H9 (cell line): ENCODE results near the gene ERAP2. TPM values are rescaled to one million over a fixed set of nuclear protein-coding genes. Genes with fewer than 3 reads are reported as not detected.

Experiments used
- DNase-seq: peaks from one replicate; pipeline ENCODE4 v3.0.0-alpha.2; 2017
- H2AFZ ChIP-seq: one replicate; pipeline ENCODE4 v1.6.1; 2013; ENCODE audit warnings: mild to moderate bottlenecking, low read length, control low read depth, moderate library complexity
- H2AK5ac ChIP-seq: 2 replicates; pipeline ENCODE4 v1.6.1; 2013; ENCODE audit warnings: low read length, control low read depth, mixed read lengths; ENCODE audit not compliant: insufficient read length
- H2BK120ac ChIP-seq: one replicate; pipeline ENCODE4 v1.6.1; 2013; ENCODE audit warnings: low read depth, mild to moderate bottlenecking, low read length, control low read depth, inconsistent platforms; ENCODE audit not compliant: poor library complexity, severe bottlenecking
- H2BK12ac ChIP-seq: 2 replicates; pipeline ENCODE4 v1.6.1; 2013; ENCODE audit warnings: low read length, control low read depth, mixed read lengths, low read depth; ENCODE audit not compliant: insufficient read length
- H2BK15ac ChIP-seq: 2 replicates; pipeline ENCODE4 v1.6.1; 2013; ENCODE audit warnings: low read depth, low read length, control low read depth
- H2BK20ac ChIP-seq: one replicate; pipeline ENCODE4 v1.6.1; 2013; ENCODE audit warnings: low read depth, mild to moderate bottlenecking, low read length, control low read depth, inconsistent platforms; ENCODE audit not compliant: poor library complexity, severe bottlenecking
- H2BK5ac ChIP-seq: 2 replicates; pipeline ENCODE4 v1.6.1; 2013; ENCODE audit warnings: low read length, control low read depth, mixed read lengths; ENCODE audit not compliant: insufficient read length
- H3K14ac ChIP-seq: 2 replicates; pipeline ENCODE4 v1.6.1; 2013; ENCODE audit warnings: low read length, control low read depth; ENCODE audit not compliant: insufficient read depth
- H3K18ac ChIP-seq: 2 replicates; pipeline ENCODE4 v1.6.1; 2013; ENCODE audit warnings: low read depth, mild to moderate bottlenecking, mixed read lengths, low read length, control low read depth; ENCODE audit not compliant: insufficient read length
- H3K23ac ChIP-seq: 2 replicates; pipeline ENCODE4 v1.6.1; 2013; ENCODE audit warnings: low read length, control low read depth, mixed read lengths, low read depth; ENCODE audit not compliant: insufficient read length
- H3K23me2 ChIP-seq: 2 replicates; pipeline ENCODE4 v1.6.1; 2013; ENCODE audit warnings: low read depth, mild to moderate bottlenecking, mixed read lengths, low read length, control low read depth; ENCODE audit not compliant: insufficient read length, poor library complexity, severe bottlenecking
- H3K27ac ChIP-seq: 2 replicates; pipeline ENCODE4 v1.5.1; 2013; ENCODE audit warnings: low read length, control low read depth, mixed read lengths, low read depth; ENCODE audit not compliant: insufficient read length
- H3K27me3 ChIP-seq: 2 replicates; pipeline ENCODE4 v1.6.1; 2013; ENCODE audit warnings: low read length, control low read depth, inconsistent platforms; ENCODE audit not compliant: insufficient read depth
- H3K4ac ChIP-seq: 2 replicates; pipeline ENCODE4 v1.6.1; 2013; ENCODE audit warnings: low read depth, mild to moderate bottlenecking, control low read depth, inconsistent platforms, low read length, moderate library complexity
- H3K4me1 ChIP-seq: 2 replicates; pipeline ENCODE4 v1.6.1; 2013; ENCODE audit warnings: low read length, control low read depth, inconsistent platforms; ENCODE audit not compliant: insufficient read depth
- H3K4me2 ChIP-seq: 2 replicates; pipeline ENCODE4 v1.6.1; 2013; ENCODE audit warnings: low read length, control low read depth, mixed read lengths; ENCODE audit not compliant: insufficient read length, insufficient read depth
- H3K56ac ChIP-seq: 2 replicates; pipeline ENCODE4 v1.6.1; 2013; ENCODE audit warnings: low read depth, mild to moderate bottlenecking, mixed read lengths, low read length, control low read depth; ENCODE audit not compliant: insufficient read length
- H3K79me1 ChIP-seq: 2 replicates; pipeline ENCODE4 v1.6.1; 2013; ENCODE audit warnings: low read depth, mild to moderate bottlenecking, moderate library complexity, low read length, control low read depth, inconsistent platforms; ENCODE audit not compliant: insufficient read depth, poor library complexity, severe bottlenecking
- H3K79me2 ChIP-seq: 2 replicates; pipeline ENCODE4 v1.6.1; 2013; ENCODE audit warnings: low read length, control low read depth, inconsistent platforms; ENCODE audit not compliant: insufficient read depth
- H3K9ac ChIP-seq: 2 replicates; pipeline ENCODE4 v1.6.1; 2013; ENCODE audit warnings: low read length, control low read depth, mixed read lengths; ENCODE audit not compliant: insufficient read length; ENCODE audit errors: extremely low read depth
- H3K9me3 ChIP-seq: one replicate; pipeline ENCODE4 v1.6.1; 2013; ENCODE audit warnings: low read depth, low read length, inconsistent platforms; ENCODE audit not compliant: control insufficient read depth
- H3T11ph ChIP-seq: one replicate; pipeline ENCODE4 v1.6.1; 2013; ENCODE audit warnings: mild to moderate bottlenecking, low read length, control low read depth, inconsistent platforms
- H4K20me1 ChIP-seq: one replicate; pipeline ENCODE4 v1.6.1; 2013; ENCODE audit not compliant: control insufficient read depth, insufficient read length, insufficient read depth
- H4K5ac ChIP-seq: 2 replicates; pipeline ENCODE4 v1.6.1; 2013; ENCODE audit warnings: low read depth, mild to moderate bottlenecking, mixed read lengths, low read length, control low read depth; ENCODE audit not compliant: insufficient read length
- H4K8ac ChIP-seq: replicated peaks from 2 replicates; pipeline ENCODE4 v1.6.1; 2013; ENCODE audit warnings: low read length, control low read depth, mixed read lengths, low read depth; ENCODE audit not compliant: insufficient read length
- H4K91ac ChIP-seq: 2 replicates; pipeline ENCODE4 v1.6.1; 2013; ENCODE audit warnings: low read depth, mild to moderate bottlenecking, moderate library complexity, mixed read lengths, low read length, control low read depth; ENCODE audit not compliant: insufficient read length
- H3K27ac Mint-ChIP-seq, 3 experiments: 2 replicates in 2 of 3; 3 replicates in 1 of 3; pipeline ENCODE4 v1.8.0; 2020 to 2021; ENCODE audit warnings: mixed read lengths in 3 of 3, mild to moderate bottlenecking in 1 of 3, moderate library complexity in 1 of 3
- H3K27me3 Mint-ChIP-seq: 2 replicates; pipeline ENCODE4 v1.8.0; 2021; ENCODE audit warnings: low read depth, mild to moderate bottlenecking, moderate library complexity, mixed read lengths
- H3K36me3 Mint-ChIP-seq, 3 experiments: 2 replicates in 2 of 3; 3 replicates in 1 of 3; pipeline ENCODE4 v1.8.0; 2020 to 2021; ENCODE audit warnings: low read depth in 3 of 3, mixed read lengths in 3 of 3; ENCODE audit not compliant: insufficient read depth in 1 of 3
- H3K4me1 Mint-ChIP-seq, 2 experiments: 2 replicates each; pipeline ENCODE4 v1.8.0; 2020; ENCODE audit warnings: mixed read lengths in 2 of 2
- H3K4me3 Mint-ChIP-seq, 2 experiments: 2 replicates in 1 of 2; 3 replicates in 1 of 2; pipeline ENCODE4 v1.8.0; 2020 to 2021; ENCODE audit warnings: mild to moderate bottlenecking in 2 of 2, mixed read lengths in 2 of 2, moderate library complexity in 1 of 2
- H3K9me3 Mint-ChIP-seq, 2 experiments: 2 replicates in 1 of 2; 3 replicates in 1 of 2; pipeline ENCODE4 v1.8.0; 2020; ENCODE audit warnings: mild to moderate bottlenecking in 2 of 2, mixed read lengths in 2 of 2, moderate library complexity in 1 of 2
- CTCF ChIP-seq: fragments of 200-600 bp; sonication (generic); conservative IDR thresholded peaks from 3 replicates; pipeline ENCODE4 v1.8.0; 2021; ENCODE audit warnings: antibody characterized with exemption, mild to moderate bottlenecking
- WGBS: extraction: QIAGEN DNeasy Blood & Tissue Kit; methylation state at CpG from one replicate; pipeline ENCODE4 v1.1.7; 2013; ENCODE audit warnings: missing lambda C conversion rate, low lambda C conversion rate, mixed read lengths; ENCODE audit not compliant: insufficient read length; ENCODE audit errors: extremely low coverage; 5-methylcytosine and 5-hydroxymethylcytosine counted together
- total RNA-seq: library from RNA; stranded (reverse); gene quantifications from 2 replicates; pipeline ENCODE4 v1.2.1, GENCODE V29; 2021

Gene ERAP2
- total RNA-seq, 1 experiment from 2014 or later: 0.09 TPM

- H3K18ac ChIP-seq: no peak overlapping the region
- H4K8ac ChIP-seq: no peak overlapping the region
- H3K4ac ChIP-seq: no peak overlapping the region
- Mint-ChIP-seq H3K4me3 (no peak overlapping the region), H3K27me3 (no peaks in the 10 kb centered on the region), H3K9me3 (no peaks in the 10 kb centered on the region), H3K27ac (no peak overlapping the region), H3K4me1 (no peaks in the 10 kb centered on the region), H3K36me3 (no peaks in the 10 kb centered on the region)
- H3K23ac ChIP-seq: no peak overlapping the region
- H3K4me1 ChIP-seq: no peaks in the 10 kb centered on the region
- H3K56ac ChIP-seq: no peak overlapping the region
- no peak overlapping the region for H4K5ac ChIP-seq
- H3K9ac ChIP-seq: no peak overlapping the region
- H4K91ac ChIP-seq: no peak overlapping the region
- H2BK20ac ChIP-seq: no peak overlapping the region
- no peak overlapping the region for H3K4me2 ChIP-seq
- DNase-seq: no peak
- no peak overlapping the region for H3K27ac ChIP-seq
- H3K27me3 ChIP-seq: no peaks in the 10 kb centered on the region
- no peaks in the 10 kb centered on the region for H3K79me2 ChIP-seq
- no peak overlapping the region for H2AFZ ChIP-seq
- no peaks in the 10 kb centered on the region for H4K20me1 ChIP-seq
- no peak overlapping the region for H3K14ac ChIP-seq
- H2BK12ac ChIP-seq: no peak overlapping the region
- no peak overlapping the region for H2BK15ac ChIP-seq
- WGBS: no CpG with 5 or more reads among the region's 2 CpGs
- no peak overlapping the region for H3T11ph ChIP-seq
- no peaks in the 10 kb centered on the region for H3K9me3 ChIP-seq
- no peak for TF ChIP-seq CTCF
- no peaks in the 10 kb centered on the region for H3K79me1 ChIP-seq
- H2AK5ac ChIP-seq: no peak overlapping the region
- no peak overlapping the region for H2BK120ac ChIP-seq
- H3K23me2 ChIP-seq: no peaks in the 10 kb centered on the region
- H2BK5ac ChIP-seq: no peak overlapping the region
These were observed 13.2 kb upstream of the ERAP2 start for GRCh38 chr5:96863114-96863513.
